IMR-90 (cell line): ENCODE results near the gene ZNF445. TPM values are rescaled to one million over a fixed set of nuclear protein-coding genes. Genes with fewer than 3 reads are reported as not detected.

Source experiments
- ATAC-seq: fragments of 200-7000 bp; cut with Tn5 transposase; 2 replicates; pipeline ENCODE4 v1.9.1; 2020; ENCODE audit warnings: low read depth, mild to moderate bottlenecking, moderate library complexity
- BruUV-seq: library from RNA; stranded (reverse); fragments of 400-500 nt; replicated peaks from 2 replicates; lab custom pipeline; 2021; lab: Mats Ljungman, UMichigan
- CTCF ChIA-PET: fragments of 300-600 bp; formaldehyde crosslinking; extraction: SDS; loops from one replicate; lab custom pipeline; 2021; ENCODE audit warnings: antibody characterized with exemption; lab: Yijun Ruan, JAX
- POLR2A ChIA-PET: fragments of 300-600 bp; sonication (Branson Sonifier 250); formaldehyde crosslinking; loops from one replicate; lab custom pipeline; 2022; ENCODE audit warnings: antibody characterized with exemption; ENCODE audit not compliant: unreplicated experiment; lab: Charles Lee
- DNase-seq: peaks from one replicate; pipeline ENCODE4 v3.0.0; 2013
- H2AFZ ChIP-seq: replicated peaks from 2 replicates; pipeline ENCODE3; 2013; ENCODE audit warnings: low read length, mild to moderate bottlenecking; ENCODE audit not compliant: poor library complexity
- H2AK5ac ChIP-seq: 2 replicates; pipeline ENCODE4 v1.6.1; 2013; ENCODE audit warnings: low read depth, low read length, inconsistent platforms
- H2AK9ac ChIP-seq: replicated peaks from 2 replicates; pipeline ENCODE3; 2013; ENCODE audit warnings: mild to moderate bottlenecking, low read depth, low read length, moderate library complexity; ENCODE audit not compliant: poor library complexity
- H2BK120ac ChIP-seq: 2 replicates; pipeline ENCODE4 v1.6.1; 2013; ENCODE audit warnings: low read depth, low read length, inconsistent platforms
- H2BK15ac ChIP-seq: 3 replicates; pipeline ENCODE4 v1.6.1; 2013; ENCODE audit warnings: low read depth, low read length, inconsistent platforms
- H2BK20ac ChIP-seq: 2 replicates; pipeline ENCODE4 v1.6.1; 2013; ENCODE audit warnings: low read depth, mild to moderate bottlenecking, inconsistent platforms, low read length, moderate library complexity
- H2BK5ac ChIP-seq: 2 replicates; pipeline ENCODE4 v1.6.1; 2013; ENCODE audit warnings: mild to moderate bottlenecking, low read depth, low read length, inconsistent platforms; ENCODE audit not compliant: poor library complexity, severe bottlenecking
- H3K14ac ChIP-seq: replicated peaks from 2 replicates; pipeline ENCODE4 v1.6.1; 2013; ENCODE audit warnings: low read depth, low read length, inconsistent platforms
- H3K18ac ChIP-seq: 2 replicates; pipeline ENCODE4 v1.6.1; 2013; ENCODE audit warnings: low read depth, low read length, control low read depth
- H3K23ac ChIP-seq: 2 replicates; pipeline ENCODE4 v1.6.1; 2013; ENCODE audit warnings: low read depth, low read length, inconsistent platforms
- H3K27ac ChIP-seq: 2 replicates; pipeline ENCODE4 v1.5.1; 2013; ENCODE audit warnings: mild to moderate bottlenecking, control low read depth, low read length; ENCODE audit not compliant: insufficient read depth
- H3K27me3 ChIP-seq: 2 replicates; pipeline ENCODE4 v1.6.1; 2013; ENCODE audit warnings: low read length; ENCODE audit not compliant: control insufficient read depth, insufficient read depth
- H3K36me3 ChIP-seq: 2 replicates; pipeline ENCODE4 v1.6.1; 2013; ENCODE audit warnings: low read length, mixed read lengths; ENCODE audit not compliant: control insufficient read depth, insufficient read depth
- H3K4ac ChIP-seq: 2 replicates; pipeline ENCODE4 v1.6.1; 2013; ENCODE audit warnings: low read depth, low read length, inconsistent platforms
- H3K4me1 ChIP-seq: 2 replicates; pipeline ENCODE4 v1.6.1; 2013; ENCODE audit warnings: low read length, mixed read lengths; ENCODE audit not compliant: control insufficient read depth, insufficient read depth
- H3K4me2 ChIP-seq: 2 replicates; pipeline ENCODE4 v1.6.1; 2013; ENCODE audit warnings: low read depth, mild to moderate bottlenecking, control low read depth, low read length, moderate library complexity
- H3K4me3 ChIP-seq: 2 replicates; pipeline ENCODE4 v1.5.1; 2013; ENCODE audit warnings: low read depth, mild to moderate bottlenecking, control low read depth, low read length, moderate library complexity; ENCODE audit not compliant: insufficient read depth
- H3K56ac ChIP-seq: 2 replicates; pipeline ENCODE4 v1.6.1; 2013; ENCODE audit warnings: low read length, inconsistent platforms; ENCODE audit not compliant: insufficient read depth; ENCODE audit errors: extremely low read depth
- H3K79me1 ChIP-seq, 2 experiments: 2 replicates each; pipeline ENCODE4 v1.6.1; 2013; ENCODE audit warnings: low read length in 2 of 2, inconsistent platforms in 1 of 2, low read depth in 1 of 2
- H3K9ac ChIP-seq: 2 replicates; pipeline ENCODE4 v1.6.1; 2013; ENCODE audit warnings: low read depth, low read length, control low read depth
- H3K9me1 ChIP-seq: 2 replicates; pipeline ENCODE4 v1.6.1; 2013; ENCODE audit warnings: low read length, inconsistent platforms; ENCODE audit not compliant: insufficient read depth
- H3K9me3 ChIP-seq: 2 replicates; pipeline ENCODE4 v1.6.1; 2013; ENCODE audit warnings: low read length; ENCODE audit not compliant: control insufficient read depth, insufficient read depth
- H4K20me1 ChIP-seq: 2 replicates; pipeline ENCODE4 v1.6.1; 2013; ENCODE audit warnings: low read length, inconsistent platforms; ENCODE audit not compliant: insufficient read depth
- H4K5ac ChIP-seq: 2 replicates; pipeline ENCODE4 v1.6.1; 2013; ENCODE audit warnings: mild to moderate bottlenecking, low read depth, low read length, control low read depth
- H4K8ac ChIP-seq, 2 experiments: 2 replicates each; pipeline ENCODE4 v1.6.1; 2013; ENCODE audit warnings: low read depth in 2 of 2, low read length in 2 of 2, control low read depth in 1 of 2, inconsistent platforms in 1 of 2
- H4K91ac ChIP-seq: 2 replicates; pipeline ENCODE4 v1.6.1; 2013; ENCODE audit warnings: low read depth, low read length, inconsistent platforms; ENCODE audit not compliant: insufficient read depth
- BHLHE40 ChIP-seq: fragments of 150-350 bp; IDR thresholded peaks from 2 replicates; pipeline ENCODE4 v1.6.1; 2016; ENCODE audit warnings: mild to moderate bottlenecking, low read depth, low read length
- CTCF ChIP-seq: conservative IDR thresholded peaks from 2 replicates; pipeline ENCODE4 v1.5.1; 2012; ENCODE audit warnings: mild to moderate bottlenecking, low read depth, low read length, improper control_type of control experiment
- ELK1 ChIP-seq: fragments of 150-350 bp; IDR thresholded peaks from 2 replicates; pipeline ENCODE4 v1.6.1; 2016; ENCODE audit warnings: low read depth, mild to moderate bottlenecking, low read length, moderate library complexity, borderline replicate concordance
- MAFK ChIP-seq: IDR thresholded peaks from 2 replicates; pipeline ENCODE4 v1.6.1; 2012; ENCODE audit warnings: low read depth, low read length, improper control_type of control experiment
- MAZ ChIP-seq: IDR thresholded peaks from 2 replicates; pipeline ENCODE4 v1.6.1; 2012; ENCODE audit warnings: low read depth, mild to moderate bottlenecking, low read length, improper control_type of control experiment, moderate library complexity, borderline replicate concordance
- MXI1 ChIP-seq: IDR thresholded peaks from 2 replicates; pipeline ENCODE4 v1.6.1; 2012; ENCODE audit warnings: low read depth, mild to moderate bottlenecking, low read length, moderate library complexity, borderline replicate concordance
- RAD21 ChIP-seq: IDR thresholded peaks from 2 replicates; pipeline ENCODE4 v1.6.1; 2012; ENCODE audit warnings: low read length, improper control_type of control experiment
- RFX5 ChIP-seq: IDR thresholded peaks from 2 replicates; pipeline ENCODE4 v1.8.0; 2012; ENCODE audit warnings: low read depth, mild to moderate bottlenecking, low read length, moderate library complexity
- SMC3 ChIP-seq: fragments of 150-350 bp; IDR thresholded peaks from 2 replicates; pipeline ENCODE4 v1.6.1; 2016; ENCODE audit warnings: low read depth, mild to moderate bottlenecking, antibody characterized with exemption, low read length, moderate library complexity
- WGBS, 2 experiments: methylation state at CpG; one replicate each; pipeline versions ENCODE4 v1.1.5 to v1.1.7; 2013; ENCODE audit warnings: missing lambda C conversion rate in 2 of 2; ENCODE audit not compliant: insufficient read length in 1 of 2; ENCODE audit errors: extremely low coverage in 2 of 2; 5-methylcytosine and 5-hydroxymethylcytosine counted together
- dilution Hi-C: fragments of 300-500 bp; cut with HindIII; formaldehyde crosslinking; loops from one replicate; pipeline ENCODE4 v1.14.3; 2018; ENCODE audit warnings: low sequenced_read_pairs; ENCODE audit not compliant: unreplicated experiment
- in situ Hi-C: fragments of 300-500 bp; cut with MboI; formaldehyde crosslinking; loops from 3 replicates; pipeline ENCODE4 v1.14.3; 2019; ENCODE audit warnings: low sequenced_read_pairs, inconsistent platforms, mixed read lengths
- intact Hi-C: fragments of 100-400 bp; cut with micrococcal nuclease; formaldehyde crosslinking; loops from 2 replicates; pipeline ENCODE4 v1.10.0; 2022
- polyA plus RNA-seq, 3 experiments: library from polyadenylated mRNA; depleted of rRNA; stranded (reverse); fragments of >200 nt; gene quantifications; 2 replicates each; pipeline ENCODE4 v1.2.3, GENCODE V29; 2012; ENCODE audit warnings: low replicate concordance in 1 of 3
- total RNA-seq: library from RNA; depleted of rRNA; stranded (reverse); fragments of >200 nt; gene quantifications from 2 replicates; pipeline ENCODE4 v1.2.3, GENCODE V29; 2012

Gene ZNF445
- total and polyA plus RNA-seq, 2 of the 4 experiments (the other 2 are of a cell fraction), result 3.3 to 6.3 TPM

- H3K27me3 ChIP-seq, result no peaks in the 10 kb centered on the region
- no peak overlapping the region for H3K56ac ChIP-seq
- peaks cover 12% of the 10 kb centered on the region for H3K36me3 ChIP-seq
- in situ Hi-C loops, result no loop called here
- H4K5ac ChIP-seq, result no peak overlapping the region
- no peaks in the 10 kb centered on the region; the same call in 1 of the 2 replicates for H4K20me1 ChIP-seq
- intact Hi-C loops, result no loop called here
- H3K4ac ChIP-seq, result no peak overlapping the region
- H2AK5ac ChIP-seq, result no peak overlapping the region
- no peak overlapping the region for H2AFZ ChIP-seq
- peaks cover 29% of the 10 kb centered on the region for H3K9me3 ChIP-seq
- no peak overlapping the region for H2BK5ac ChIP-seq
- dilution Hi-C loops, result no loop called here
- H2BK20ac ChIP-seq, result no peak overlapping the region
- peaks cover 10 to 27% of the 10 kb centered on the region in 2 experiments for H3K79me1 ChIP-seq
- CTCF ChIA-PET, result no interaction called here
- no peak overlapping the region for H3K27ac ChIP-seq
- ATAC-seq, result no peak
- no peak overlapping the region for H3K9ac ChIP-seq
- peaks cover 3% of the 10 kb centered on the region; the same call in 1 of the 2 replicates for H3K9me1 ChIP-seq
- TF ChIP-seq MAZ, result no peak
- TF ChIP-seq ELK1, result no peak
- TF ChIP-seq RFX5, result no peak
- TF ChIP-seq RAD21, result no peak
- no peak for TF ChIP-seq MXI1
- no peak for TF ChIP-seq MAFK
- no peak for TF ChIP-seq BHLHE40
- no peak for TF ChIP-seq SMC3
- no peak for TF ChIP-seq CTCF
- no peak overlapping the region for H3K4me2 ChIP-seq
- H3K4me1 ChIP-seq, result peaks cover 3% of the 10 kb centered on the region
- H4K8ac ChIP-seq, result no peak overlapping the region
- no peak for DNase-seq
- H3K14ac ChIP-seq, result no peak overlapping the region
- no peak overlapping the region for H3K23ac ChIP-seq
- H2BK120ac ChIP-seq, result no peak overlapping the region
- no peak overlapping the region for H2AK9ac ChIP-seq
- POLR2A ChIA-PET, result no interaction called here
- H2BK15ac ChIP-seq, result no peak overlapping the region
- no peak overlapping the region for H3K18ac ChIP-seq
- H3K4me3 ChIP-seq, result no peak overlapping the region
- no peak overlapping the region for H4K91ac ChIP-seq
- BruUV-seq, result no TSS peak
- WGBS, 2 experiments, result no CpG with 5 or more reads among the region's 1 CpG
These were observed 27.1 kb upstream of the ZNF445 start for GRCh38 chr3:44504566-44504965.
